ENCODE results near the gene TJP1.
"Not testable (repeated sequence)": the region's sequence is repeated elsewhere in the genome, so short reads cannot be mapped to it uniquely, and the experiment has no call there.

The TJP1 gene

GRCh38 chr15:29704950-29705597 is 117.2 kb downstream of the TJP1 start:
- DNase-seq (ENCODE audit: low read depth in 2 of 2), result no peak

GRCh38 chr15:29701151-29701550 is 121.1 kb downstream of the TJP1 start:
- no peak for DNase-seq (ENCODE audit: low read depth in 2 of 2)

GRCh38 chr15:29700296-29700695 is 122.0 kb downstream of the TJP1 start:
- DNase-seq (ENCODE audit: low read depth in 2 of 2), result no peak

GRCh38 chr15:29699791-29700190 is 122.5 kb downstream of the TJP1 start:
- no peak for DNase-seq (ENCODE audit: low read depth in 2 of 2)

- no peak for DNase-seq (ENCODE audit: low read depth in 2 of 2)
Measured at GRCh38 chr15:29698030-29698701, 124.1 kb downstream of the TJP1 start.

- DNase-seq (ENCODE audit: low read depth in 2 of 2), result no peak
Measured at GRCh38 chr15:29696950-29697738, 125.1 kb downstream of the TJP1 start.

- not testable (repeated sequence) for DNase-seq (ENCODE audit: low read depth in 2 of 2)
Measured at GRCh38 chr15:29696506-29696905, 125.8 kb downstream of the TJP1 start.

GRCh38 chr15:29695489-29696167 is 126.6 kb downstream of the TJP1 start:
- DNase-seq (ENCODE audit: low read depth in 2 of 2), result no peak

GRCh38 chr15:29693225-29693624 is 129.0 kb downstream of the TJP1 start:
- DNase-seq (ENCODE audit: low read depth in 2 of 2), result no peak

GRCh38 chr15:29692527-29692926 is 129.7 kb downstream of the TJP1 start:
- no peak for DNase-seq (ENCODE audit: low read depth in 2 of 2)

- DNase-seq (ENCODE audit: low read depth in 2 of 2), result no peak
Measured at GRCh38 chr15:29690765-29691475, 131.3 kb downstream of the TJP1 start.

GRCh38 chr15:29689287-29689986 is 132.8 kb downstream of the TJP1 start:
- no peak for DNase-seq (ENCODE audit: low read depth in 2 of 2)

GRCh38 chr15:29688506-29689286 is 133.6 kb downstream of the TJP1 start:
- DNase-seq (ENCODE audit: low read depth in 2 of 2), result no peak

GRCh38 chr15:29687939-29688505 is 134.2 kb downstream of the TJP1 start:
- DNase-seq (ENCODE audit: low read depth in 2 of 2), result no peak

- DNase-seq (ENCODE audit: low read depth in 2 of 2), result no peak
Measured at GRCh38 chr15:29687204-29687815, 135.0 kb downstream of the TJP1 start.

GRCh38 chr15:29686445-29687203 is 135.6 kb downstream of the TJP1 start:
- DNase-seq (ENCODE audit: low read depth in 2 of 2), result no peak

GRCh38 chr15:29686079-29686425 is 136.2 kb downstream of the TJP1 start:
- no peak for DNase-seq (ENCODE audit: low read depth in 2 of 2)

GRCh38 chr15:29685156-29686078 is 136.9 kb downstream of the TJP1 start:
- no peak for DNase-seq (ENCODE audit: low read depth in 2 of 2)
